GM12892 (cell line): ENCODE data around the gene EBP.

Source experiments
- POLR2A ChIP-seq: IDR thresholded peaks from 2 replicates; pipeline ENCODE4 v1.6.1; 2011; ENCODE audit warnings: low read depth, low read length, control low read depth
- POLR2AphosphoS5 ChIP-seq: IDR thresholded peaks from 2 replicates; pipeline ENCODE4 v1.6.1; 2011; ENCODE audit warnings: low read depth, low read length, control low read depth

DNA sequence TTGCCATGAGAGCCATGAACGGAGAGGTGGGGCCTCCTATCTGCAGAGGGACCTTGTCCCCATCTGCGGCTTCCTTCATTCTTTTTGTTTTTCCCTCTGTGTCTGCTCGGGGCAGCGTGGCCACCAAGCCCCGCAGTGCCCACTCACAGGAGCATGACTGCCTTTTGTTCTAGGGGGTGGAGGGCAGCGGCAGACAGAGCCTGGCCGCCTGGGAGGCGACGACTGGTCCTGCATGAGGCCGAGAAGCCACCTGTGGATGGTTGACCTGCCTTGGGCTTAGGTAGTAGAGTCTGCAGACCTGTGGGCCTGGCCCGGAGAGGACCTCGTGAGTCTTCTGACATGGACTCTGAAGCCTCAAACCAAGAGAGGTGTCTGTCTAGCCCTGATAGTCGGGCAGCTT, 54.0 kb downstream of the EBP start:
- TF ChIP-seq POLR2A (no peak; the same call in 1 of the 2 replicates), POLR2AphosphoS5 (no peak)
